Subcutaneous adipose tissue (tissue), 4 donors: ENCODE data around the gene ELOVL6. TPM values are rescaled to one million over a fixed set of nuclear protein-coding genes. Genes with fewer than 3 reads are reported as not detected.

Source experiments
- CTCF ChIP-seq: fragments of 450-650 bp; IDR thresholded peaks from one replicate; pipeline ENCODE4 v1.5.1; 2016; ENCODE audit warnings: low read depth, mild to moderate bottlenecking, control low read depth, antibody characterized with exemption, moderate library complexity
- total RNA-seq, 4 donors: library from RNA; depleted of rRNA; stranded (reverse); fragments of >200 nt; gene quantifications; one replicate each; pipeline ENCODE4 v1.1.0, GENCODE V29; 2016

The ELOVL6 gene
- total RNA-seq, 4 donors from 2014 or later, result 1.8 to 10.7 (median 2.7) TPM

GRCh38 chr4:110224812-110225211 lies 26.4 kb upstream of the ELOVL6 start:
- no peak for TF ChIP-seq CTCF

GRCh38 chr4:110224142-110224541 lies 25.7 kb upstream of the ELOVL6 start:
- no peak for TF ChIP-seq CTCF

GRCh38 chr4:110216129-110216528 lies 17.7 kb upstream of the ELOVL6 start:
- no peak for TF ChIP-seq CTCF

GRCh38 chr4:110211770-110212061 lies 13.3 kb upstream of the ELOVL6 start:
- no peak for TF ChIP-seq CTCF

GRCh38 chr4:110211007-110211769 lies 12.8 kb upstream of the ELOVL6 start:
- no peak for TF ChIP-seq CTCF

GRCh38 chr4:110208419-110208818 lies 10.0 kb upstream of the ELOVL6 start:
- TF ChIP-seq CTCF, result no peak

GRCh38 chr4:110207233-110207632 lies 8.8 kb upstream of the ELOVL6 start:
- no peak for TF ChIP-seq CTCF
